ENCODE measurements around the gene DPP3. TPM values are rescaled to one million over a fixed set of nuclear protein-coding genes. Genes with fewer than 3 reads are reported as not detected.

DPP3 gene
- total RNA-seq, 1 donor: 15.2 TPM

DNA sequence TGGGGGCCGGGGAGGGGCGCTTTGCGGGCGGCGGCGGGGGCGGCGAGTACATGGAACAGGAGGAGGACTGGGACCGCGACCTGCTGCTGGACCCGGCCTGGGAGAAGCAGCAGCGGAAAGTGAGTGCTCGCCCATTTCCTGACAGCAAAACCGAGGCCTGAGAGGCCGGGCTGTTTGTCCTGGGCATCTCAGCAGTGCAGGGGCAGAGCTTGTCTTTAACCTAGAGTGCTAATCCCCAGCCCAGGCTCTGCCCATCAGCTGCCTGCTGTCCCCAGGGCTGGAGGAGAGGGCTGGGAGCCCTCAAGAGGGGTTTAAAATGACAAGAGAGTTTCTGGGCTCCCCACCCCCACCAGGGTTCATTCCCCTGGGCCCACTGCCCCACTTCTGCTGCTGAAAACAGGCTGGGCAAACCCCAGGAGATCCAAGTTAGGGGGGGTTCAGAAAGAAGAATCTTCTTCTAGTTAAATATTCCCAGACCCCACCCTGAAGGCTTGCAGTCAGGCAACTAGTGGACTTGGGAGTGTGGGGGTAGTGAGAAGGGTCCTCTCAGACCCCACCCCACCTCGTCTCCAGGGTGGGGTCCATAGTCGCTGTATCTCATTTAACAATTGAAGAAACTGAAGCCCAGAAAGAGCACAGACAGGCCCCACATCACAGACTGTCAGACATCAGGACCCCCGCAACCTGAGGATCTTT is 66.9 kb downstream of the DPP3 start:
- Histone ChIP-seq H3K9me3 (ENCODE audit: low read depth, low read length) (no peaks in the 10 kb centered on the region), H3K4me1 (ENCODE audit: insufficient read depth, low read length) (peaks cover 35% of the 10 kb centered on the region), H3K27me3 (ENCODE audit: insufficient read depth, low read length) (no peaks in the 10 kb centered on the region), H3K4me3 (ENCODE audit: low read length) (no peak overlapping the region)

DNA sequence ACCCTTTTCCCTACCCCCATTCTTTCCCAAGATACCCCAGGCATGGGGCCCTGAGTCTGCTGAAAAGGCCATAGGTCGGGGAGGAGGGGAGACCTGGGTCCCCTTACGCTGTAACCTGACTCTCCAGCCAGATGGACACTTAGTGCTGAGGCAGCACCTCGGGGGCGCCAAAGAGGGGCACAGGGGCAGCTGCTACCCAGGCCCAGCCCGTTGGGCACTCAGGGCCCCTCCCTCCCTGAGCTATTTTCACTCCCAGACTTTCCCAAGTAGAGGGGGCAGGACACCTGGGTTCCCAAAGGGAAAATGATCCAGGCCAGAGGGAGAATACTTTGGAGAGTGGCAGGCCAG is 67.4 kb downstream of the DPP3 start:
- peaks cover 32% of the 10 kb centered on the region for H3K4me1 ChIP-seq (ENCODE audit: insufficient read depth, low read length)
- no peaks in the 10 kb centered on the region for H3K9me3 ChIP-seq (ENCODE audit: low read depth, low read length)
- no peaks in the 10 kb centered on the region for H3K27me3 ChIP-seq (ENCODE audit: insufficient read depth, low read length)
- no peak overlapping the region for H3K4me3 ChIP-seq (ENCODE audit: low read length)

DNA sequence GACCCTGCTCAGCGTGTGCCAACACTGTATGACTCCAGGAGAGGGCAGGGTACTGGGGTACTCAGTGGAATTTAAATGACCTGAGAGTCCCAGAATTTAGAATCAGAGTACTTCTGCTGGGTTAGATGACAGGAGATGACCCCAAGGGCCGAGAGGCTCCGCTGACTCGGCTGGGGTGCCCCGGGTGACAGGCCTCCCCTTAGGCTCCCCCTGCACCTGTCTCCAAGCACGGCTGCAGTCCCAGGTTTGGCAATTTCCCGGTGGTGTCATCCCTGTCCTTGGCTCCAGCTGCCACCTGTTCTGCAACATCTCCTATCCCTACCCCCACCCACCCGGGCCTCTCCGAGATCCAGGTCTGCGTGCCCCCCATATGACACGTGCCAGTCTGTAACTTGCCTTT is 67.8 kb downstream of the DPP3 start:
- H3K27me3 ChIP-seq (ENCODE audit: insufficient read depth, low read length): no peaks in the 10 kb centered on the region
- no peaks in the 10 kb centered on the region for H3K9me3 ChIP-seq (ENCODE audit: low read depth, low read length)
- no peak overlapping the region for H3K4me3 ChIP-seq (ENCODE audit: low read length)
- peaks cover 30% of the 10 kb centered on the region for H3K4me1 ChIP-seq (ENCODE audit: insufficient read depth, low read length)

DNA sequence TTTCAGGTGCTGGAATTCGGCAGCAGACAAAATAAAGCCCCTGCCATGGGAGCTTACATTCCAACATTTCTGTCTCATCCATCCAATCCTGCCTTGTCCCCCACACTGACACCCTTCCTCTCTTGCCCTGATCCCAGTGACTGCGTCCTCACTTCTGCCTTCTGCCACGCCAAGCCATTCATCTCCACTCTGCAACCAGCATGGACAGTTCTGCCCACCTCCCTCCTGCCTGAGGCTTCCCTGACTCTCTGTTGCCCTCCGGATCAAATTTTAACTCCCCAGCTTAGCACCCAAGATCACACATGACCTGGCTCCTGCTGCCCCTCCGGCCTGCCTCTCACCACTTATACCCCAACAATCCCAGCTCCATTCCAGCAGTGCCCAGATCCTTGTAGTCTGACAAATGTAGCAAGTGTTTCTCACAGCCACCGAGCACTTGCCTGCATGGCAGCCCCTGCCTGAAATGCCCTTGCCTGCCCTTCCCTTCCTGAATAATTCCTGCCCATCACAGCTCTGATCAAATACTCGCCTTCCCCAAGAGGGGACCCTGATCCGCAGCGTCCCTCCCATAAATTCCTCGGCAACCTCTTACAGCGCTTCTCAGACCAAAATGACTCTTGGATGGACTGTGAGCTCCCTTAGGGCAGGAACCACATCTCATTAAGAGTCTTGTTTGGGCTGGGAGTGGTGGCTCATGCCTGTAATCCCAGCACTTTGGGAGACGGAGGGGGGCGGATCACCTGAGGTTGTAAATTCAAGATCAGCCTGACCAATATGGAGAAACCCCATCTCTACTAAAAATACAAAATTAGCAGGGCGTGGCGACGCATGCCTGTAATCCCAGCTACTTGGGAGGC is 68.8 kb downstream of the DPP3 start:
- no peak overlapping the region for H3K4me3 ChIP-seq (ENCODE audit: low read length)
- H3K9me3 ChIP-seq (ENCODE audit: low read depth, low read length): no peaks in the 10 kb centered on the region
- no peaks in the 10 kb centered on the region for H3K27me3 ChIP-seq (ENCODE audit: insufficient read depth, low read length)
- H3K4me1 ChIP-seq (ENCODE audit: insufficient read depth, low read length): peaks cover 20% of the 10 kb centered on the region

DNA sequence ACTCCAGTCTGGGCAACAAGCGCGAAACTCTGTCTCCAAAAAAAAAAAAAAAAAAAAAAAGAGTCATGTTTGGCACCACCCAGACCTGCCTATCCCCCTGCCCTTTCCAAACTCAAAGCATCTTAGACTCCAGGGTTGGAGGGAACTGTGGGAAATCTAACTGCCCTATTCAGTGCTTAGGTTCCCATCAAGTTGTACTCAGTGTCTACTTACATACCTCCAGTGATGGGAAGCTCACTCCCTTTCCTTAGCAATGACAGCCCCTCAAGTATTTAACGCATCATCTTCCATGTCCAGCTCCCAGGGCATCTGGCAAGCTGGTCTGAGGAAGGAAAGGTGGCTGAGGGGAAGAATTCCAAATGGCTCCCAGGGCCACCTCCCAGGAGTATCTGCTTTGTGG is 69.5 kb downstream of the DPP3 start:
- Histone ChIP-seq H3K4me3 (ENCODE audit: low read length) (no peak overlapping the region), H3K4me1 (ENCODE audit: insufficient read depth, low read length) (peaks cover 13% of the 10 kb centered on the region), H3K9me3 (ENCODE audit: low read depth, low read length) (no peaks in the 10 kb centered on the region), H3K27me3 (ENCODE audit: insufficient read depth, low read length) (no peaks in the 10 kb centered on the region)

DNA sequence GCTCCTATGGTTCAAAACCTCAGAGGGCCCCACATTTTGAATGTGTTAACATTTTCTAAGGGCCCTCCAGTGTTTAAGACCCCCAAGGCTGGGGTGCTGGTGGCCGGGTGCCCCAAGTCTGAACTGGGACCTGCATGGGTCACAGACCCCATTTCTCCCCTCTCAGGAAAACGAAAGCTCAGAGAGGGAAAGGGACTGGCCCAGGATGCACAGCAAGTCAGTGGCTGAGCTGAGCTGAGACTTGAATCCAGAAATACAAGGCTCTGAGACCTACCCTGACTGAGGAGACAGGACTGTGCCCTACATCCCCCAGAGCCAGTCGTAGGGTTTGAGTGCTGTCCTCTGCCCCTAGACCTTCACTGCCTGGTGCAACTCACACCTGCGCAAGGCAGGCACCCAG is 70.7 kb downstream of the DPP3 start:
- peaks cover 5% of the 10 kb centered on the region for H3K4me1 ChIP-seq (ENCODE audit: insufficient read depth, low read length)
- H3K9me3 ChIP-seq (ENCODE audit: low read depth, low read length): no peaks in the 10 kb centered on the region
- no peaks in the 10 kb centered on the region for H3K27me3 ChIP-seq (ENCODE audit: insufficient read depth, low read length)
- H3K4me3 ChIP-seq (ENCODE audit: low read length): no peak overlapping the region

DNA sequence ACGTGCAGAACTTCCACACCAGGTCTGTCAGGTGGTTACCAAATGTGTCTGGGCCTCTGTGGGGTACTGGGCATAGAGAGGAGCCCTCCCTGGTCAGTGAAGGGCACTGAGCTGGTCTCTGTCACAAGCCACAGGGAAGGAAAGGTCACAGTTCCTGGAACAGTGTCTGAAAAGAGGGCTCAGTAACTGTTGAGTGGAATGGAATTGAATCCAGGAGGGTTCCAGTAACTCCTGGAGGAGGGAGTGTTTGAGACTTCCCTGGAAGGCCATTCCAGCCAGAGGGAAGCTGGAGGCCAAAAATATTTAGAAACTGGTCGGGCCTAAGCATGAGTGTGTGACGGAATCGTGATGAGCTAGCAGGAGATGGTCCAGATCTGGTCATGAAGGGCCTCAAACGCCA is 74.4 kb downstream of the DPP3 start:
- H3K4me1 ChIP-seq (ENCODE audit: insufficient read depth, low read length): peaks cover 3% of the 10 kb centered on the region
- no peak overlapping the region for H3K4me3 ChIP-seq (ENCODE audit: low read length)
- no peaks in the 10 kb centered on the region for H3K27me3 ChIP-seq (ENCODE audit: insufficient read depth, low read length)
- no peaks in the 10 kb centered on the region for H3K9me3 ChIP-seq (ENCODE audit: low read depth, low read length)

DNA sequence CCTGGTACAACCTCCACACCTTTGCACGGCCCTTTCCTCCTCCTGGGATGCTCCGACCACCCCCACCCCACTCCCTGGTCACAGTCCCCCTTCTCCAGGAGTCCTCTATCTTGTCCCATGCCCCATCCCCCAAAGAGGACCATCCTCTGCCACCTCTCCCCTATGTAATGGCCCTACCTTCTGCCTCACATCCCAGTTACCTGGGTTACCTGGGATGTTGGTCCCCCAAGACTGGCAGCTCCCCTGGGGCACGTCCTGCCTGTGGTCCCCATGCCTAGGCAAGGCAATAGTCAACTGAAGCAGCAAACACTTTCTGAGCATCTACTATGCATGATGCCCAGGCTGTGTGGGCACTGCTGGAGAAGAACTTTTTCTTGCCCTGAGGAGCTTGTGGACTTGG is 75.2 kb downstream of the DPP3 start:
- Histone ChIP-seq H3K27me3 (ENCODE audit: insufficient read depth, low read length) (no peaks in the 10 kb centered on the region), H3K4me3 (ENCODE audit: low read length) (no peak overlapping the region), H3K4me1 (ENCODE audit: insufficient read depth, low read length) (peaks cover 3% of the 10 kb centered on the region), H3K9me3 (ENCODE audit: low read depth, low read length) (no peaks in the 10 kb centered on the region)

DNA sequence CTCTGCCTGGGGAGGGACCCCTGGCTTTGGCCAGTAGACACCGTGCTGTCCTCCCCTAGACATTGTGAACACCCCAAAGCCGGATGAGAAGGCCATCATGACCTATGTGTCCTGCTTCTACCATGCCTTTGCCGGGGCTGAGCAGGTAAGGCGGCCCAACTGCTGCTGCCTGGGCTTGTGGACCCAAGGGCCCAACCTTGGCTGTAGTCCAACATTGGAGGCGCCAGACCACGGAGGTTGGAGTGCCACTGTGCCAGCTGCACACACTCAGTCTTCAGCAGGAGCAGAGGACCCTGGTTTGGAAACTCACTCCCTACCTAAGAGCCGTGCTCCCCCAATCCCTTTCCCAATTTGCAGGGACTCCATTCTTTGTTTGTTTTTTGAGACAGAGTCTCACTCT is 75.9 kb downstream of the DPP3 start:
- H3K4me3 ChIP-seq (ENCODE audit: low read length): no peak overlapping the region
- peaks cover 3% of the 10 kb centered on the region for H3K4me1 ChIP-seq (ENCODE audit: insufficient read depth, low read length)
- H3K27me3 ChIP-seq (ENCODE audit: insufficient read depth, low read length): no peaks in the 10 kb centered on the region
- no peaks in the 10 kb centered on the region for H3K9me3 ChIP-seq (ENCODE audit: low read depth, low read length)

DNA sequence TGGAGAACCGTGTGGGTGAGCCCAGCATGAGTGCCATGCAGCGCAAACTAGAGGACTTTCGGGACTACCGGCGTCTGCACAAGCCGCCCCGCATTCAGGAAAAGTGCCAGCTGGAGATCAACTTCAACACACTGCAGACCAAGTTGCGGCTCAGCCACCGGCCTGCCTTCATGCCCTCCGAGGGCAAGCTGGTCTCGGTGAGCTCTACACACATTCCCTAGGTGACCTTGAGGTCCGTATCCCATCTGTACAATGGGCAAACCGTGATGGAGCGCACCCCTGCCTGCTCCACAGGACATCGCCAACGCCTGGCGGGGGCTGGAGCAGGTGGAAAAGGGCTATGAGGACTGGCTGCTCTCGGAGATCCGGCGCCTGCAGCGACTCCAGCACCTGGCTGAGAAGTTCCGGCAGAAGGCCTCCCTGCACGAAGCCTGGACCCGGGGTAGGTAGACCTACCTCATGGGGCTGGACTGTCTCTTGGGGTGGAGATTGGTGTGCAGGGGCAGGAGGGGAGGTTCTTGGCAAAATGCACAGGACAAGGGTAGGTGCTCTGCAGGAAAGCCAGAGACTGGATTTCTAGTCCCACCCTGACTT is 77.6 kb downstream of the DPP3 start:
- no peaks in the 10 kb centered on the region for H3K9me3 ChIP-seq (ENCODE audit: low read depth, low read length)
- peaks cover 3% of the 10 kb centered on the region for H3K4me1 ChIP-seq (ENCODE audit: insufficient read depth, low read length)
- H3K4me3 ChIP-seq (ENCODE audit: low read length): no peak overlapping the region
- no peaks in the 10 kb centered on the region for H3K27me3 ChIP-seq (ENCODE audit: insufficient read depth, low read length)

Other genes with a start within 250 kb of the DPP3 start
- gene KLC2, start 222.7 kb upstream of the DPP3 start, total RNA-seq: 11.2 TPM
- gene RAB1B, start 211.8 kb upstream of the DPP3 start, total RNA-seq: 40.5 TPM
- 1.0 TPM for gene CNIH2, start 202.3 kb upstream of the DPP3 start, total RNA-seq
- gene YIF1A, start 191.3 kb upstream of the DPP3 start, total RNA-seq: 13.1 TPM
- 0.21 TPM for gene TMEM151A, start 188.5 kb upstream of the DPP3 start, total RNA-seq
- gene CD248, start 163.4 kb upstream of the DPP3 start, total RNA-seq: 1.5 TPM
- 4.8 TPM for gene RIN1, start 144.0 kb upstream of the DPP3 start, total RNA-seq
- gene BRMS1, start 135.3 kb upstream of the DPP3 start, total RNA-seq: 51.7 TPM
- 0.84 TPM for gene B4GAT1, start 132.8 kb upstream of the DPP3 start, total RNA-seq
- 1.2 TPM for gene SLC29A2, start 108.7 kb upstream of the DPP3 start, total RNA-seq
- gene NPAS4, start 59.4 kb upstream of the DPP3 start, total RNA-seq: not detected
- 22.6 TPM for gene MRPL11, start 41.6 kb upstream of the DPP3 start, total RNA-seq
- gene PELI3, start 13.5 kb upstream of the DPP3 start, total RNA-seq: 9.8 TPM
- 12.6 TPM for gene BBS1, start 30.2 kb downstream of the DPP3 start, total RNA-seq
- 10.0 TPM for gene ZDHHC24, start 65.6 kb downstream of the DPP3 start, total RNA-seq
- gene ACTN3, start 66.5 kb downstream of the DPP3 start, total RNA-seq: not detected
- 14.5 TPM for gene CTSF, start 88.2 kb downstream of the DPP3 start, total RNA-seq
- 0.21 TPM for gene CCDC87, start 112.6 kb downstream of the DPP3 start, total RNA-seq
- gene CCS, start 112.8 kb downstream of the DPP3 start, total RNA-seq: 10.7 TPM
- gene RBM14, start 136.2 kb downstream of the DPP3 start, total RNA-seq: 76.4 TPM
- 112 TPM for gene RBM4, start 158.3 kb downstream of the DPP3 start, total RNA-seq
- gene RBM4B, start 197.5 kb downstream of the DPP3 start, total RNA-seq: 3.4 TPM
- 0.10 TPM for gene SPTBN2, start 248.8 kb downstream of the DPP3 start, total RNA-seq